HEK293T (cell line): ENCODE data around the gene CDC25A.
"Not testable (repeated sequence)": the region's sequence is repeated elsewhere in the genome, so short reads cannot be mapped to it uniquely, and the experiment has no call there.

Source experiments
- CTBP1 ChIP-seq: fragments of 450-650 bp; IDR thresholded peaks from 2 replicates; pipeline ENCODE4 v1.6.1; 2016; ENCODE audit warnings: borderline replicate concordance
- ELF4 ChIP-seq: fragments of 450-650 bp; IDR thresholded peaks from 2 replicates; pipeline ENCODE4 v1.6.1; 2017; ENCODE audit warnings: antibody characterized with exemption
- FOXM1 ChIP-seq: fragments of 450-650 bp; IDR thresholded peaks from 2 replicates; pipeline ENCODE4 v1.6.1; 2017; ENCODE audit warnings: mild to moderate bottlenecking, borderline replicate concordance
- SP1 ChIP-seq: fragments of 450-650 bp; IDR thresholded peaks from 2 replicates; pipeline ENCODE4 v1.6.1; 2017
- SUZ12 ChIP-seq: fragments of 450-650 bp; IDR thresholded peaks from 2 replicates; pipeline ENCODE4 v1.6.1; 2016; ENCODE audit warnings: mild to moderate bottlenecking
- TARDBP ChIP-seq: fragments of 450-650 bp; IDR thresholded peaks from 2 replicates; pipeline ENCODE4 v1.6.1; 2016
- ZNF384 ChIP-seq: fragments of 450-650 bp; IDR thresholded peaks from 2 replicates; pipeline ENCODE4 v1.6.1; 2016

DNA sequence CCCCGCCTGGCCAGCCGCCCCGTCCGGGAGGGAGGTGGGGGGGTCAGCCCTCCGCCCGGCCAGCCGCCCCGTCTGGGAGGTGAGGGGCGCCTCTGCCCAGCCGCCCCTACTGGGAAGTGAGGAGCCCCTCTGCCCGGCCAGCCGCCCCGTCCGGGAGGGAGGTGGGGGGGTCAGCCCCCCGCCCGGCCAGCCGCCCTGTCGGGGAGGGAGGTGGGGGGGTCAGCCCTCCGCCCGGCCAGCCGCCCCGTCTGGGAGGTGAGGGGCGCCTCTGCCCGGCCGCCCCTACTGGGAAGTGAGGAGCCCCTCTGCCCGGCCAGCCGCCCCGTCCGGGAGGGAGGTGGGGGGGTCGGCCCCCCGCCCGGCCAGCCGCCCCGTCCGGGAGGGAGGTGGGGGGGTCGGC is 23.6 kb upstream of the CDC25A start:
- not testable (repeated sequence) for TF ChIP-seq FOXM1, SP1, ELF4, ZNF384, TARDBP, CTBP1, SUZ12
